ENCODE measurements around the gene UBB. TPM values are rescaled to one million over a fixed set of nuclear protein-coding genes. Genes with fewer than 3 reads are reported as not detected.

UBB gene
- total RNA-seq, 1 experiment from 2014 or later = 2,497 TPM

- CTCF ChIA-PET = interaction anchor here (0.6 to 0.7 kb wide), 2 partner anchors 202 to 252 kb away, joined by 4 read pairs; no protein-coding TSS in a partner anchor
Measured at GRCh38 chr17:16339959-16340358, 40.9 kb upstream of the UBB start.

DNA sequence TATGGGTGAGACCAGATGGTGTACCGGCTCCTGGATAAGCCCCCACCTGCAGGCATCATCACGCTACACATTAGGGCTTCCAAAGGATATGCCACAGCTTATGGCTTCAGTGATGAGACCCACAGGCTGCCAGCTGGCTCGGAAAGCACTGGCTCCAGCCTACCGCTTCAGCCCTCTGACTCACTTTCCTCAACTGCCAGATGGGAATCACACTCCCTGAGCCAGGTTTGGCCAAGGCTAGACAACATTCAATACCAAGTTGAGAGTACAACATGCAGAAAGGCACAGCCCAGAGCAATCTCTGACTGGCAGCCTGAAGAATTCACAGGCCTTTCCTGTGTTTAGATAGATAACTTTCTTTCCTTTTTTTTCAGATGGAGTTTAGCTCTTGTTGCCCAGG is 37.9 kb upstream of the UBB start:
- H3K4me3 ChIP-seq (ENCODE audit: low read depth, low read length, poor library complexity, severe bottlenecking) = no peak overlapping the region
- BruUV-seq (replicated peaks) = no TSS peak
- DNase-seq (ENCODE audit: low spot score) = no peak
- ChIA-PET POLR2A (ENCODE audit: low non-redundant PET) (no interaction called here), CTCF (no interaction called here)
- H3K9me3 ChIP-seq (ENCODE audit: low read depth, low read length, poor library complexity, severe bottlenecking) = no peaks in the 10 kb centered on the region
- H3K36me3 ChIP-seq (ENCODE audit: insufficient read depth, low read length, poor library complexity, severe bottlenecking) = peaks cover 25% of the 10 kb centered on the region
- no peak for TF ChIP-seq CTCF (conservative IDR thresholded peaks at IDR 0.05; ENCODE audit: low read depth, low read length)
- TF ChIP-seq EZH2 (IDR thresholded peaks at IDR 0.05; ENCODE audit: borderline replicate concordance, low read depth, low read length, poor library complexity, severe bottlenecking) = no peak
- H3K4me1 ChIP-seq (ENCODE audit: insufficient read depth, low read length, poor library complexity, severe bottlenecking) = no peaks in the 10 kb centered on the region
- H3K27ac ChIP-seq (ENCODE audit: low read depth, low read length, poor library complexity, severe bottlenecking) = no peak overlapping the region
- intact Hi-C loops (cut with micrococcal nuclease; ENCODE audit: unreplicated experiment) = no loop called here
- H3K27me3 ChIP-seq (replicated peaks; ENCODE audit: insufficient read depth, low read depth, low read length, poor library complexity) = no peaks in the 10 kb centered on the region

More at GRCh38 chr17:16339959-16340358, 40.9 kb upstream of the UBB start:
- H3K27me3 ChIP-seq (replicated peaks; ENCODE audit: insufficient read depth, low read depth, low read length, poor library complexity) = no peaks in the 10 kb centered on the region
- intact Hi-C loops (cut with micrococcal nuclease; ENCODE audit: unreplicated experiment) = no loop called here
- H3K4me1 ChIP-seq (ENCODE audit: insufficient read depth, low read length, poor library complexity, severe bottlenecking) = no peaks in the 10 kb centered on the region
- POLR2A ChIA-PET (ENCODE audit: low non-redundant PET) = no interaction called here
- peaks cover 13% of the 10 kb centered on the region for H3K36me3 ChIP-seq (ENCODE audit: insufficient read depth, low read length, poor library complexity, severe bottlenecking)
- H3K27ac ChIP-seq (ENCODE audit: low read depth, low read length, poor library complexity, severe bottlenecking) = no peak overlapping the region
- H3K9me3 ChIP-seq (ENCODE audit: low read depth, low read length, poor library complexity, severe bottlenecking) = no peaks in the 10 kb centered on the region
- no peak overlapping the region for H3K4me3 ChIP-seq (ENCODE audit: low read depth, low read length, poor library complexity, severe bottlenecking)
- TF ChIP-seq EZH2 (IDR thresholded peaks at IDR 0.05; ENCODE audit: borderline replicate concordance, low read depth, low read length, poor library complexity, severe bottlenecking) (no peak), CTCF (conservative IDR thresholded peaks at IDR 0.05; ENCODE audit: low read depth, low read length) (no peak)
- no peak for DNase-seq (ENCODE audit: low spot score)
- no TSS peak for BruUV-seq (replicated peaks)

DNA sequence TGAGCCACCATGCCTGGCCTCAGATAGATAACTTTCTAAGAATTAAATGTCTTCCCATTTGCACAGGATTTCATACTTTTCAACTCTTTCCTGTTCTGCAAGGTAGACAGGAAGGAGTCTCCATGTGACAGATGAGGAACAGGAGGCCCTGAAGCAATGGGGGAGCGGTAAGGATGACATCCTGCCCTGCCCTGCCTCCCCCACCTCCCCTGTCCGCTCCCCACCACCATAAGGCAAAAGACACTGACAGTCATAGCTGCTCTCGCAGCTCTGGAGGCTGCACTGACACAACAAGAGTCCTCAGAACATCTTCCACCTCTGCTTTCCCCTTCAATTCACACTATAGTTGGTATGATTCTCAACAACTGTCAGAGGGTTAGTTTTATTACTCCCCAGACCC is 37.3 kb upstream of the UBB start:
- H3K36me3 ChIP-seq (ENCODE audit: insufficient read depth, low read length, poor library complexity, severe bottlenecking) = peaks cover 30% of the 10 kb centered on the region
- no peak for TF ChIP-seq EZH2 (IDR thresholded peaks at IDR 0.05; ENCODE audit: borderline replicate concordance, low read depth, low read length, poor library complexity, severe bottlenecking)
- POLR2A ChIA-PET (ENCODE audit: low non-redundant PET) = no interaction called here

DNA sequence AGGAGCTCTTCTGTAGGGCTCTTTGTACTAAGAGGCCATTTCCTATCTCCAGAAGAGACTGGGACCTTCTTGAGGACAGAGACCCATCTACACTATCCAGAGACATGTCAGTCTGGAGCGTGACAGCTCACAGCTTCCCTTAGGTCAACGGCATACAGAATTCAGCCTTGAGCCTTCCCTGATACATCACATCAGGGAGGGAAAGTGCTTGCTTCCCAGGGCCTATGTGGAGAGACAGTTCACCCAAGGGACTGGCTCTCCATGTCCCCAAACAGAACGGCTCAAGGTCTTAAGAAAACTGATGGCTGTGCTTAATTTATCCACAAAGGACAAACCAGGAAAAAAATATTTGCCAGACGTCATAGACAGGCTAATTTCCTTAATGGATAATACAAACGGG is 35.3 kb upstream of the UBB start:
- Histone ChIP-seq H3K36me3 (ENCODE audit: insufficient read depth, low read length, poor library complexity, severe bottlenecking) (peaks cover 43% of the 10 kb centered on the region), H3K9me3 (ENCODE audit: low read depth, low read length, poor library complexity, severe bottlenecking) (no peaks in the 10 kb centered on the region)
- CTCF ChIA-PET = no interaction called here

More for the DNA sequence above, 37.3 kb upstream of the UBB start:
- Histone ChIP-seq H3K4me1 (ENCODE audit: insufficient read depth, low read length, poor library complexity, severe bottlenecking) (no peaks in the 10 kb centered on the region), H3K27me3 (replicated peaks; ENCODE audit: insufficient read depth, low read depth, low read length, poor library complexity) (no peaks in the 10 kb centered on the region), H3K4me3 (ENCODE audit: low read depth, low read length, poor library complexity, severe bottlenecking) (no peak overlapping the region), H3K9me3 (ENCODE audit: low read depth, low read length, poor library complexity, severe bottlenecking) (no peaks in the 10 kb centered on the region), H3K27ac (ENCODE audit: low read depth, low read length, poor library complexity, severe bottlenecking) (no peak overlapping the region)
- intact Hi-C loops (cut with micrococcal nuclease; ENCODE audit: unreplicated experiment) = no loop called here
- DNase-seq (ENCODE audit: low spot score) = no peak
- BruUV-seq (replicated peaks) = no TSS peak
- CTCF ChIA-PET = no interaction called here

More for the DNA sequence above, 35.3 kb upstream of the UBB start:
- BruUV-seq (replicated peaks) = no TSS peak
- Histone ChIP-seq H3K4me3 (ENCODE audit: low read depth, low read length, poor library complexity, severe bottlenecking) (no peak overlapping the region), H3K4me1 (ENCODE audit: insufficient read depth, low read length, poor library complexity, severe bottlenecking) (no peaks in the 10 kb centered on the region), H3K27me3 (replicated peaks; ENCODE audit: insufficient read depth, low read depth, low read length, poor library complexity) (no peaks in the 10 kb centered on the region), H3K27ac (ENCODE audit: low read depth, low read length, poor library complexity, severe bottlenecking) (no peak overlapping the region)
- TF ChIP-seq CTCF (conservative IDR thresholded peaks at IDR 0.05; ENCODE audit: low read depth, low read length) (no peak), EZH2 (IDR thresholded peaks at IDR 0.05; ENCODE audit: borderline replicate concordance, low read depth, low read length, poor library complexity, severe bottlenecking) (no peak)
- POLR2A ChIA-PET (ENCODE audit: low non-redundant PET) = no interaction called here
- intact Hi-C loops (cut with micrococcal nuclease; ENCODE audit: unreplicated experiment) = no loop called here
- no peak for DNase-seq (ENCODE audit: low spot score)
